Upper lobe of right lung (tissue), 1 donor: Measurements from ENCODE around the gene MX2. TPM values are rescaled to one million over a fixed set of nuclear protein-coding genes. Genes with fewer than 3 reads are reported as not detected.

Experiments used
- ATAC-seq: fragments of 200-7000 bp; cut with Tn5 transposase; one replicate; pipeline ENCODE4 v1.9.1; 2020; ENCODE audit warnings: mild to moderate bottlenecking, moderate library complexity
- DNase-seq: peaks from one replicate; pipeline ENCODE4 v3.0.0-alpha.2; 2020
- H3K27ac ChIP-seq: fragments of 200-600 bp; one replicate; pipeline ENCODE4 v1.8.0; 2022
- H3K27me3 ChIP-seq: fragments of 200-600 bp; one replicate; pipeline ENCODE4 v1.8.0; 2022; ENCODE audit warnings: mild to moderate bottlenecking
- H3K36me3 ChIP-seq: fragments of 200-600 bp; one replicate; pipeline ENCODE4 v1.8.0; 2022
- H3K4me1 ChIP-seq: fragments of 200-600 bp; one replicate; pipeline ENCODE4 v1.8.0; 2022
- H3K4me3 ChIP-seq: fragments of 200-600 bp; one replicate; pipeline ENCODE4 v1.8.0; 2022; ENCODE audit warnings: mild to moderate bottlenecking
- H3K9me3 ChIP-seq: fragments of 200-600 bp; one replicate; pipeline ENCODE4 v1.8.0; 2022
- CTCF ChIP-seq: fragments of 200-600 bp; IDR thresholded peaks from one replicate; pipeline ENCODE4 v1.8.0; 2022; ENCODE audit warnings: antibody characterized with exemption
- intact Hi-C: fragments of 100-400 bp; cut with DNase I; formaldehyde crosslinking; loops from one replicate; pipeline ENCODE4 v1.11.0; 2022
- total RNA-seq: library from RNA; stranded (reverse); fragmentation: NEBNext Ultra II Directional; extraction: Animal tissue kit (Norgen Biotek cat#: 25700); gene quantifications from one replicate; pipeline ENCODE4 v1.2.1, GENCODE V29; 2021
- donor health status: DM: no; HTN: yes; CAD: no; lungs with severe emphysema.

Gene MX2
- total RNA-seq, 1 donor from 2014 or later = 23.0 TPM

GRCh38 chr21:41443562-41443961, 81.7 kb downstream of the MX2 start:
- no peak for DNase-seq
- H3K27ac ChIP-seq = no peak overlapping the region
- H3K9me3 ChIP-seq = no peaks in the 10 kb centered on the region
- H3K4me3 ChIP-seq = no peak overlapping the region
- intact Hi-C loops = no loop called here
- no peak for TF ChIP-seq CTCF
- H3K4me1 ChIP-seq = no peaks in the 10 kb centered on the region
- no peak for ATAC-seq
- peaks cover 95% of the 10 kb centered on the region for H3K36me3 ChIP-seq
- H3K27me3 ChIP-seq = no peaks in the 10 kb centered on the region

DNA sequence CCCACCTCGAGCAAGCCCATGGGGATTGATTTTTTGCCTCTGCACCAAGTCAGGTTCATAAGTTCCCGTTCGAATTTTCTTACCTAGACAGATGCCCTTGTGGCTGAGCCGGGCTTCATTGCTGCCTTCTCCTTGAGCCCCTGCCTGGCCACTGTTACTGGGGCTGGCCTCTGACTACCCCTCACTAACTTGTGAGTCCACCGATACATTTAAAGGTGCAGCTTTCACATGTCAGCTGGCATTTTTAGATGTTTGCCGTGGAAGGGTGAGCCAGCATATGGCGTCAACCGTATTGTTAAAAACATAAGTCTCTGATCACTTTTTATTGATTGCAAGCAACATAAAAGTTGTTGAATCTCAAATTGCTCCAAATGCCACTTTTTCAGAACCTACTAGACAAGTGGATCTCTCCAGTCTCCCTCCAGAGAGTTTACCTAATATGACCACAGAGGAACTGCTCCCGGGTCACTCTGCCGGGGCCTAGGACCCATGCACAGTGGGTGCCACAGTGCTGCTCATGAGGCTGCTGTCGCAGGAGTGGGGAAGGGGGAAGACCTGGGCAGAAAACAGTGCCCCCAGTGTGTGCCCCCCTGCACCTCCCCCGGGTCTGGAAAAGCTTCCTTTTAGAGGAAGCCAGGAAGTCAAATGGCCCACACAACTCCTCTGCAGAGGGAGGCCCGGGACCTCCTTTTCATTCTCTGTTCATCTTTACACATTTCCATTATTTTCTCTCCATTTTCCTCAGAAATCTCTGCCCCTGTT, 83.1 kb downstream of the MX2 start:
- H3K9me3 ChIP-seq = no peaks in the 10 kb centered on the region
- intact Hi-C loops = no loop called here
- peaks cover 92% of the 10 kb centered on the region for H3K36me3 ChIP-seq
- DNase-seq (no peak), ATAC-seq (no peak)
- no peaks in the 10 kb centered on the region for H3K4me1 ChIP-seq
- no peak overlapping the region for H3K4me3 ChIP-seq
- no peak overlapping the region for H3K27ac ChIP-seq
- no peaks in the 10 kb centered on the region for H3K27me3 ChIP-seq
- no peak for TF ChIP-seq CTCF

DNA sequence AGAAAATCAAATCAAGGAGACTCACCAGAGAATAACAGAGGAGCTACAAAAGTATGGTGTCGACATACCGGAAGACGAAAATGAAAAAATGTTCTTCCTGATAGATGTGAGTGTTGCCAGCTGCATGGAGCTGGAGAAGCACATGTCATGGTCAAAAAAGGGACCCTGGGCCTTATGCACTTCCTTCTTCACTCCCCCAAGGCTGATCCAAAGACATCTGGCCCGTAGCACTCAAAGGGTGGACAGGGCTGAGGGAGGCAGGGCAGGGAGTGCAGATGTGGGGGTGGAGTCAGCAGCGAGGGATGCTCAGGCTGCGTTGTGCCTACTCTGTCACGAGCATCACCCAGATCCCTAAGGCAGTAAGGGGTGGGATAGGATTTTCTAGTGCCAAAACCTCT, 83.6 kb downstream of the MX2 start:
- Histone ChIP-seq H3K27me3 (no peaks in the 10 kb centered on the region), H3K9me3 (no peaks in the 10 kb centered on the region), H3K4me1 (no peaks in the 10 kb centered on the region), H3K36me3 (peaks cover 91% of the 10 kb centered on the region), H3K4me3 (no peak overlapping the region), H3K27ac (no peak overlapping the region)
- intact Hi-C loops = no loop called here
- TF ChIP-seq CTCF = no peak
- DNase-seq = no peak
- ATAC-seq = peak; percentile 36

DNA sequence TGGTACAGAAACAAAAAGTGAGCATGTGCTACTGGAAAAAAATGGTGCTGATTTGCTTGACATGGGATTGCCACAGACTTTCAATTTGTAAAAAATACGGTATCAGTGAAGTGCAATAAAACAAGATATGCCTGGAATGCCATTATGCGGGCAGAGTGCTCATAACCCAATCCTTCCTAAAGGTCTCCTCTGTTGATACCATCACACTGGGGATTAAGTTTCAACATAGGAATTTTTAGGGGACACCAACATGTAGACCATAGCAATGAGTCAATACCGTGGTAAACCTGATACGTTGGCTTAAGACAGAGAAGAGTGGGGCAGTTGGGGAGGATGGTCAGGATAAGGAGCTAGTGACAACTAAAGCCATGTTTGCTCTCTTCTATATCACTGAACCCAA, 84.8 kb downstream of the MX2 start:
- Histone ChIP-seq H3K4me3 (no peak overlapping the region), H3K36me3 (peaks cover 80% of the 10 kb centered on the region), H3K4me1 (no peaks in the 10 kb centered on the region), H3K9me3 (no peaks in the 10 kb centered on the region), H3K27ac (no peak overlapping the region), H3K27me3 (no peaks in the 10 kb centered on the region)
- DNase-seq = no peak
- no peak for ATAC-seq
- TF ChIP-seq CTCF = no peak
- intact Hi-C loops = no loop called here

DNA sequence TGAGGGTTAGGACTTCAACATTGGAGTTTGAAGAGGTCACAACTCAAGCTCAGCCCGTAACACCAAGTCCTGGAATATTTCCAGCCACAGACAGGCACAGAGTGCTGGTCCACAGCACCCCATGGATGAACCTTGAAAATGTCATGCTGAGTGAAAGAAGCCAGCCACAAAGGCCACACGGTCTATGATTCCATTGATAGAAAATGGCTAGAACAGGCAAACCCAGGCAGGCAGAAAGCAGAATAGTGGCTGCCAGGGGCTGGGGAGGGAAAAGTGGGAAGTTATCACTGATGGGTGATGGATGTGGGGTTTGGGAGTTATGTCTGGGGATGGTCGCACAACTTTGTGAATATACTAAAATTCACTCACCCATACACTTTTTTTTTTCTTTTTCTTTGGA, 85.5 kb downstream of the MX2 start:
- intact Hi-C loops = no loop called here
- no peak overlapping the region for H3K27ac ChIP-seq

More for the DNA sequence above, 85.5 kb downstream of the MX2 start:
- Histone ChIP-seq H3K4me1 (no peaks in the 10 kb centered on the region), H3K36me3 (peaks cover 81% of the 10 kb centered on the region), H3K4me3 (no peak overlapping the region), H3K27me3 (no peaks in the 10 kb centered on the region), H3K9me3 (no peaks in the 10 kb centered on the region)
- ATAC-seq = no peak
- TF ChIP-seq CTCF = no peak
- DNase-seq = no peak
